GM21825 (cell line): Measurements from ENCODE around the gene RAPGEF3.
A peak's percentile ranks its signal among the peaks of the same experiment; 100 is the strongest.

Experiments
- ATAC-seq: cut with Tn5 transposase; IDR thresholded peaks from one replicate; pipeline ENCODE4 v1.9.1; 2021; ENCODE audit warnings: mild to moderate bottlenecking, moderate library complexity; ENCODE audit not compliant: unreplicated experiment

Gene RAPGEF3

GRCh38 chr12:47758834-47759690 lies at the start of gene RAPGEF3:
Gene RAPGEF3 (minus strand): TSS chr12:47758880. CDS start chr12:47758556, 324 bp downstream.
- ATAC-seq, result peak; percentile 52

GRCh38 chr12:47808050-47808449 lies 49.4 kb upstream of the RAPGEF3 start:
- peak; percentile 46 for ATAC-seq

- ATAC-seq, result no peak
These were observed 48.7 kb upstream of the RAPGEF3 start for GRCh38 chr12:47807338-47807737.

GRCh38 chr12:47805417-47805816 lies 46.7 kb upstream of the RAPGEF3 start:
- ATAC-seq, result no peak

GRCh38 chr12:47804171-47804570 lies 45.5 kb upstream of the RAPGEF3 start:
- ATAC-seq, result no peak

GRCh38 chr12:47803191-47803875 lies 44.7 kb upstream of the RAPGEF3 start:
- no peak for ATAC-seq

- no peak for ATAC-seq
These were observed 43.6 kb upstream of the RAPGEF3 start for GRCh38 chr12:47802312-47802711.

GRCh38 chr12:47801904-47802246 lies 43.2 kb upstream of the RAPGEF3 start:
- ATAC-seq, result no peak

- ATAC-seq, result no peak
These were observed 42.7 kb upstream of the RAPGEF3 start for GRCh38 chr12:47801170-47801903.

GRCh38 chr12:47800582-47800981 lies 41.9 kb upstream of the RAPGEF3 start:
- no peak for ATAC-seq

- no peak for ATAC-seq
These were observed 40.8 kb upstream of the RAPGEF3 start for GRCh38 chr12:47799357-47799955.

- ATAC-seq, result no peak
These were observed 39.8 kb upstream of the RAPGEF3 start for GRCh38 chr12:47798382-47798948.

- no peak for ATAC-seq
These were observed 38.8 kb upstream of the RAPGEF3 start for GRCh38 chr12:47797441-47797840.

GRCh38 chr12:47795814-47796411 lies 37.2 kb upstream of the RAPGEF3 start:
- no peak for ATAC-seq

- ATAC-seq, result no peak
These were observed 36.6 kb upstream of the RAPGEF3 start for GRCh38 chr12:47795121-47795813.

GRCh38 chr12:47794679-47795078 lies 36.0 kb upstream of the RAPGEF3 start:
- no peak for ATAC-seq

GRCh38 chr12:47793015-47793681 lies 34.5 kb upstream of the RAPGEF3 start:
- no peak for ATAC-seq

- ATAC-seq, result no peak
These were observed 33.2 kb upstream of the RAPGEF3 start for GRCh38 chr12:47791874-47792273.

- ATAC-seq, result no peak
These were observed 32.7 kb upstream of the RAPGEF3 start for GRCh38 chr12:47791351-47791746.
